HG03571 (cell line): ENCODE data around the gene TMEM87B.

Experiments
- ATAC-seq: cut with Tn5 transposase; IDR thresholded peaks from one replicate; pipeline ENCODE4 v1.9.1; 2021; ENCODE audit not compliant: unreplicated experiment

The TMEM87B gene

DNA sequence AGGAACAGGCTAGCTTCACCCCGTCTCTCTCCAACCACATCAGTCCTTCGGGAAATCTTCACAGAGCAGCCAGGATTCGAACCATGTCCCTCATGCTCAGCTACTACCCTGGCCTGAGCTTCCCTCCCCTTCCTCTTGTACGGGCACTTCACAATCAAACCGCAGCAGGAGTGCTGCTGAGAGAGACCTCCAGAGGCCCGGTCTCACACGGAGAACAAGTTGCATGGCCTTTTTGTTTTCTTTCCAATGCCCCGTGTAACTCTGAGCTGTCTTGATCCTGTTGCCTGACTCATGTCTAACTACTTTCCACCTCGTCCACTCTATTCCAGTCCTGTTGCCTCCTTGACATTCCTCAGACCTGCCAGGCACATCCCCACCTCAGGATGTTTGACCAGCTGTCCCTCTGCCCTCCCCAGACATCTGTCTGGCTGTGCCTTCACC lies 108.5 kb downstream of the TMEM87B start:
- ATAC-seq = no peak

DNA sequence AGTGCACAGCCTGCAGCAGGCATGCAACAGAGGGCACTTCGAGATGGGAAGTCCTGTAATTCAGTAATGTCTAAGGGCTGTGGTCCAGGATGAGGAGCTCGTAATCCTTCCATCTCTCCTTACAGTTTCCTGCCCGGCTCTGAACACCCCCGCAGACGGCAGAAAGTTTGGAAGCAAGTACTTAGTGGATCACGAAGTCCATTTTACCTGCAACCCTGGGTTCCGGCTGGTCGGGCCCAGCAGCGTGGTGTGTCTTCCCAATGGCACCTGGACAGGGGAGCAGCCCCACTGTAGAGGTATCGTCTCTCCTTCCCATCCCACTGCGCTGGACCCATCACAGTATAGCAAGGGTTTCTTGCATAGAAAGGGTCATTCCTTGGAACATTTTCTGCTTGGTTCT lies 109.8 kb downstream of the TMEM87B start:
- no peak for ATAC-seq

DNA sequence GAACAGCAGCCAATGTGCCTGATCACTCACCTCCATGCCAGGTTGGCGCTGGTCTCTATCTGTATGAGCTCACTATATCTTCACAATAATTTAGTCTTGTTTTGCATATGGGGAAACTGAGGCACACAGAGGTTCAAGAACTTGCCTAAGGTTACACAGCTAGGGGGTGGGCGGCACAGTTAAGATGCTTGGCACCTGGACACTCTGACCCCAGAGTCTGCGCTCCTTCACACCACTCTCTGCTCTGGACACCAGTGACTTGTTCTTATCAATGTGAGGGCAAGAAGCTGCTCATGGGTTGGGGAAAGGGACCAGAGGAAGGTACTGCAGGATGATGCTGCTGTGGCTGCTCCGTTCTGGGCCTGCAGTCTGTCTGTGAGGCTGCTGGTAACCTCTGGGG lies 110.2 kb downstream of the TMEM87B start:
- ATAC-seq = no peak

DNA sequence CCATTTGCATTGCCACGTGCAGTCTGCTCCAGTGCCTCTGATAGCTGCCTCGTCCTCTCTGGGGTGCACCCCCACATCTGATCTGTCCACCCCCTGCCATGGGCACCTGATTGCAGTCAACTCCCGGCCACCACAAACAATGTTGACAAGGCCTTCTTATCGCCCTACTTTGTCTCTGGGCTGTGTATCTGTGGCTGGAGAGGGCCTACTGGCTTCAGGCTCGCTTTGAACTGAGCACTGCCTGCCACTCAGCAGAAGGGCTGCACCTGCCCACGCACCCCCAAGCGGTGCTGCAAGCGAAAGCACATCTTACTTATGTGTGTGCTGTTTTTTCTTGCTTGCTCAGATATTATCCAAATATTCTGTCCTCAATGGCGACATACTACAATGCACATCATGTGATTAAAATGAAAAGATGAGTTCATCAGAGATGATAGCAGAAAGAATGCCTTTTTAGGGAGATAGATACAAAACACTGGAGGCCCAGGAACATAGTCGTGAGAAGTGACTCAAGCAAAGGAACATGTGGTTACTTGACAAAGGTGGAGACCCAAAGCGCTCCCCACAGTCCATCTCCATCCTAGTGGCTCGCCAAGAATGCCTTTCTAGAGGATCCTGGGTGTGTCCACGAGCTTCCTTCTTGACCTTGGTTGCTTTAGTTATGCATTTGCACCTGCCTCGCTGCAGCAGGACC lies 111.9 kb downstream of the TMEM87B start:
- ATAC-seq = no peak

DNA sequence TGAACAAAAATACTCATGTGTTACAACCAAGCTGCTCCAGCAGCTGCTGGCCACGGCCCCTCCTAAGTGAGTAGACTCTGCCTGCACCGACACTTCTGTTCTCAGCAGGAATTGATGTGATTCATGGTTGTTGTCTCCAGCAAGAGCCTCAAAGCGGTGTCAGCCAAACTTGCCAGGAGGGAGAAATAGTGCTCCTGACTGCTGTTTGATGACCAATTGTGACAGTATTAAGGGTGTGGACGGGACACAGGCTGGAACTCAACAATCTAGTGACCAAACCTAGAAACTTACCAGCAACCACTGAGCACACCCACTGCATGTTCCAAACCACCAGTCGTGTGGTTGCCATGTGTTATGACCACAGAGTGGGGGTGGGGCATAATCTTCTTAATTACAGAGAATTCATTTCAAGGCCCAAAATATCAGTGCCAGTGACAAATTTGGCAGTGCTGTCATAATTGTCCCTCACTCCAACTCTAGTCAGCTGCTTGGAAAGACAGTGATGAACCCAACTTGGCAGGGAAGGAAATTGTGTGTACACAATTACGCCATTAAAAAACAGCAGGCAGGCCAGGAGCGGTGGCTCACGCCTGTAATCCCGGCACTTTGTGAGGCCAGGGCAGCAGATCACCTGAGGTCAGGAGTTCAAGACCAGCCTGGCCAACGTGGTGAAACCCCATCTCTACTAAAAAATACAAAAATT lies 113.5 kb downstream of the TMEM87B start:
- ATAC-seq = no peak
